NOMO-1 treated with DMSO at 0.1 percent for 48 hours (cell line): ENCODE results near the gene CYBRD1.
"Not testable (repeated sequence)": the region's sequence is repeated elsewhere in the genome, so short reads cannot be mapped to it uniquely, and the experiment has no call there.

Experiments
- DNase-seq: peaks from one replicate; lab custom pipeline; 2025; ENCODE audit not compliant: unreplicated experiment; lab: John Stamatoyannopoulos, UW

CYBRD1 gene

DNA sequence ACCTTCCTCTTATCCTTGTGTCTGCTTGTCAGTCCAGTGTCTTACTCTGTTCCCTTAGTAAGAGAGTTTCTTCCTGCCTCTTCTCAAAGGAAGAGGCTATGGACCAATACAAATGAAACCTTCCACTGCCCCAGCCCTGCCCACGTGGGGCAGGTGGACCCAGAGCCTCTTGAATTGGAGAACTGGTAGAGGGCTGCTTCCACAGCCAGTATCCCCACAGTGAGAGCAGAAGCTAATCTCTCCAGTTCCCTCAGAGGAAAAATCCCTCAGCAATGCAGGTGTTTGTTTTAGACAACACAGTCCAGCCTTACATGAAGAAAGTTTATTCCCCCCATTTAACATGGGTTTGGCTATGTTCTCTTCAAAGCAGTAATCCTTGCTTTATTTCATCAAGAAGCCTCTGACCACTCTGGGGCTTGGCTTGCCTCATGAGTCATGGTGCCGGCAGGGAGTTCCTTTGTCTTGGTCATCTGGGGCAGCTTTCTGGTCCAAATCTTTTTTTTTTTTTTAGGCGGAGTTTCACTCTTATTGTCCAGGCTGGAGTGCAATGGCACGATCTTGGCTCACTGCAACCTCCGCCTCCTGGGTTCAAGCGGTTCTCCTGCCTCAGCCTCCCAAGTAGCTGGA lies 6.5 kb upstream of the CYBRD1 start:
- DNase-seq: no peak

DNA sequence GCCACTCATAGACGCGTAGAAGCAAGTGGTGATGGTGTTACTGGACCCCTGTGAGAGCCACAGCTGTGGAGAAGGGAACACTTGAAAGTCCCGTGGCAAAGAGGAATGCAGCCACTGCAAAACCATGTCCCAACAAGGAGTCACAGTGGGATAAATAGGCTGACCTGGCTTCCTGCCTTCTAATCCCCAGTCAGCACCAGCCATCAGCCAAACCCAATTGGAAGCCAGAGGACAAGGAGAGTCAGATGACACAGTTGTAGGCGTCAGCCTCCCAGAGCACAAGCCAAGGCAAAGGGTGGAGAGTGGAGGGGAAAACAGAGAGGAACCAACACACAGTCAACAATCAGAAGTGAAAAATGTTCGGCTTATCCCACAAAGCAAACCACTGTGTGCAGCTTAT lies 5.5 kb upstream of the CYBRD1 start:
- no peak for DNase-seq

DNA sequence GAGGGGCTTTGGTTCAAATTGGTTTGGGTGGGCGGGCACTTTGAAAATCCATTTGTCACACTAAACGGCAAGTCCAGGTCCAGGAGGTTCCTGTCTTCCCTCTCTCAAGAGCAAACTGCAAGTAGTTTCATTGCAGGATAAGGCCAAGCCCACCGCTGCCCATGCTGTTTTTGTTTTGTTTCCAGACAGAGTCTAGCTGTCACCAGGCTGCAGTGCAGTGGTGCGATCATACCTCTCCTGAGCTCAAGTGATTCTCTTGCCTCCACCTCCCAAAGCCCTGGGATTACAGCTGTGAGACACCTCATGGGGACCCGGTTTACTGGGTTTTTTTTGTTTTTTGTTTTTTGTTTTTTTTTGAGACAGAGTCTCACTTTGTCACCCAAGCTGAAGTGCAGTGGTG lies 1.8 kb upstream of the CYBRD1 start:
- DNase-seq: no peak

DNA sequence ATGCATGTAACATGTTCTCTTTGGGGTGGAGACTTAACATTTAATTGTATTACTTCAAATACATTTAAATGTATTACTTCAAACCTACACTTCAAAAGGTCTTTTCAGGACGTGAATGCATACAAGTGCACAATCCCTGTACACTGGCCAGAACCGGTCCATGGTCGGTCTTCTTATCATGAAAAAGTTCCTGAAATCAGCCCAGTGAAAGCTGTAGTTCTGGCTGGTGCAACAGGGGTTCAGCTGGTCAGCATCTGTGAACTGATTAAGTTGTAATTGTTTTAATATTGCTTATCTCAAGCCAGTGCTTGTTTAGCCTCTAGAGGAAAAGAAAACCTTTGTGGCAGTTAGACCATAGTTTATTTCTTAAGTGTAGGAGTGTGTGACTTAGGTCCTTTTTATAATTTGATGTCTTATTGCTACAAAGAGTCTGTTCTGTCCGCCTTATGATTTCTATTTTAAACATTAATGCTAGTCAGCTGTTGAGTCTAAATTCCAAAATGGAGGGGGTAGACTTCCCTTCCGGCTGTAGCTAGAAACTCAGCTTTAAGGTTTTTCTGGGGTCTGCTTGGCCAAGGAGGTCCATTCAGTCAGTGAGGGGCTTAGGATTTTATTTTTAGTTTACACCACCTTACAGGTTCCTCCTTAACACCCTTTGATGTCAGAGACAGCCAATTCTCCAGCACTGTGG lies 768 bp upstream of the CYBRD1 start:
- no peak for DNase-seq

DNA sequence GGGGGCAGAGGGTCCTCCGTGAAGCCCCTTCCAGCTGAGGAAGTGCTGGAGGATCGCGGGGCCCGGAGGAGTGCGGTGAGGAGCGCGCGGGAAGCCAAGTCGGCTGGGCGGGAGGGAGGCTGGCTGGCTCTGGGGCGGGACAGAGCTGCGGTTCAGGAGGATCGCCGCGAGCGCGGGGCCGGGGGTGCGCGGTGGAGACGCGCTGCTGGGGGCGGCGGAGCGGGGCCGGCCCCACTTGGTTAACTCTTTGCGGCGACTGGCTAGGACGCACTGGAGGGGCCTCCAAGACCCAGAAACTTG lies 464 bp downstream of the CYBRD1 start:
- no peak for DNase-seq

DNA sequence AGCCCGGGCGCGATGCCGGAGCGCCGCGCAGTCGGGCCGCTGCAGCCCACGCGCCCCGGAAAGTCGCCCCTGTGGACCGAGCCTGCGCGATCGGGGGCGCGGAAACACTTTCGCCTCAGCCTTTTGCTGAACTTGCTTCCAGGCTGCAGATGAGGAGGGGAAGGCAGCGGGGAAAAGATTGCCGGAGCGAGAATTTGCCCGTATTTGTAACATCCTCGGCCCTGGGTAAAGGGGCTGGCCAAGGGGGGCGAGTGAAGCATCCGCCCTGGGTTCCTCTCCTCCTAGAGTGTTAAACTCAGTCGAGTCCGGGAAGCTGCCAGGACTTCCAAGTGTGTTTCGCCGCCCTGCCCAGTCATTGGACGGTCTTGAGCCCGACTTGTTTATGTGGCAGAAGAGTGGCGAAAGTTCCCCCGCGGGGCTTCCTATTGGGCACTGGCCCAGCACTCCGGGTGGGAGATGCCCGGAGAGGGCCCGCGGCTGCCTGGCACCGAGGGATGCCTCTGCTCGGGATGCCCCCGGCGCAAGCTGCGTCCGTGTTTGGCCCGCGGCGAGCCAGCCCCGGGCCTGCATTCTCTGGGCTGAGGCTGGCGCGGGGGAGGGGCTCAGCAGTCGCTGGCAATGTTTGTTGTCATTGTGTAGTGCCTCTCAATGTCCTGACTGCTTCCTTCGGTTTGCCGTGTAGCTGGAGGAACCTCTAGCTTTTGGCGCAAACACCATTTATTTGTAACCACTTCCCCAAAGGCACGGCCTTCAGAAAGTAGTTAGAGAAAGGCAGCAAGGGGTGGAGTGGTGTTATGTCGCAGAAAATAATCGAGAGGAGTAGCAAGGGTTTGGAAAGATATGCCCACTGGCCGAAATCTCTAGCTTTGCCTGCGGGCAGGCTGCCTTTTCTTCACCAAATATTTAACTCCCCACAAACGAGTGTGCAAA lies 1.1 kb downstream of the CYBRD1 start:
- DNase-seq: peak; percentile 85

DNA sequence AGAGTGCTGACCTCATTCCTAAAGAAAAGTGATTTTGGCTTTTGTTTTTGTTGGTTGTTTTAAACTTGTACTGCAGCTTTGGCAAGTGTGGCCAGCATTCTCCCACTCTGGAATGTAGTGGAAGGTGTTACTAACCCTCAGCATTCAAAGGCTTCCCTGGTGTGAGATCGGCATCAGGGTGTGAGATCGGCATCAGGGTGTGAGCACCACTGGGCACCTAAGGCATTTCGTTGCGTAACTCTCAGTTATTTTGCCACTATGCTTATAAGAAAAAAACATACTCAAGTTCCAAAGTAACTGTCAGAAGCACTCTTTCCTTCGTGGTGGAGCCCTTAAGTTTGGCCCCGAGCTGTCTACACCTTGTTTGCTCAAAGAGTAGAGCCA lies 1.7 kb downstream of the CYBRD1 start:
- peak; percentile 34 for DNase-seq

DNA sequence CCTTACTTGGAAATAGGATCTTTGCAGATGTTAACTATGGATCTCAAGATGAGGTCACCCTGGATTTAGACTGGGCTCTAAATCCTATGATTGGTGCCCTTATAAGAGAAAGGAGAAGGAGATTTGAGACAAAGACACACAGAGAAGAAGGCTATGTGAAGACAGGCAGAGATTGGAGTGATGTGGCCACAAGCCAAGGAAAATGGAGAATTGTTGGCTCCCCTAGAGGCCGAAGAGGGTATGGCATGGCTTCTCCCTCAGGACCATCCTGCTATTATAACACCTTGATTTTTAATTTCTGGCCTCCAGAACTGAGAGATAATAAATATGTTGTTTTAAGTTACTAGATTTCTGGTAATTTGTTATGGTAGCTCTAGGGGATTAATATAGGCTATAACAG lies 7.6 kb downstream of the CYBRD1 start:
- no peak for DNase-seq

DNA sequence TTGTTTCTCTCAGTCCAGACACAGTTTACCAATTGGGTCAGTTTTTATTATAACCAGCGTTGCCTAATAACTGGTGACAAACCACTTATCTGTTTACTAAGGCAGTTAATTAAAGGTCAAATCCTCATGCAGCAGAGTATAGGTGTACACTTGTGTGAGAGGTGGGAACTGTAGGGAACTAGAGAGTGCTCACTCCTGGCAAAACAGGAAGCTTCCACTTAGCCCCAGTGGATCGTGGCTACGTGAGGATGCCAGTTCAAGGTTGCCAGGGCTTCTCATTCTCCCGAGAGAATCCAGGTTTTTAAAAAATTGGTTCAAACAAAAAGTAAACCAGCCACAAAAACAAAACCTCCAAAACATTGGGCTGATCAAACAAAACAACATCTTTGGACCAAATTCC lies 8.1 kb downstream of the CYBRD1 start:
- DNase-seq: no peak

DNA sequence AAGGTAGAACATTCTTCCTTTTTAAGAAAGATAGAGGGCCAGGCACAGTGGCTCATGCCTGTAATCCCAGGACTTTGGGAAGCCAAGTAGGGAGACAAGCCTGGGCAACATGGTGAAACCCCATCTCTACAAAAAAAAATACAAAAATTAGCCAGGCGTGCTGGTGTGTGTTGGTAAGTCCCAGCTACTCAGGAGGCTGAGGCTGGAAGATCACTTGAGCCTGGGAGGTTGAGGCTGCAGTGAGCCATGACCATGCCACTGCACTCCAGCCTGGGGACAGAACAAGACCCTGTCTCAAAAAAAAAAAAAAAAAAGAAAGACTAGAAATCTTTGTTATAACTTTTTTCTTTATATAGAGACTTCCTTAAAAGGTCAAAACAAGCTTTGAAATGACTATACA lies 8.6 kb downstream of the CYBRD1 start:
- not testable (repeated sequence) for DNase-seq

DNA sequence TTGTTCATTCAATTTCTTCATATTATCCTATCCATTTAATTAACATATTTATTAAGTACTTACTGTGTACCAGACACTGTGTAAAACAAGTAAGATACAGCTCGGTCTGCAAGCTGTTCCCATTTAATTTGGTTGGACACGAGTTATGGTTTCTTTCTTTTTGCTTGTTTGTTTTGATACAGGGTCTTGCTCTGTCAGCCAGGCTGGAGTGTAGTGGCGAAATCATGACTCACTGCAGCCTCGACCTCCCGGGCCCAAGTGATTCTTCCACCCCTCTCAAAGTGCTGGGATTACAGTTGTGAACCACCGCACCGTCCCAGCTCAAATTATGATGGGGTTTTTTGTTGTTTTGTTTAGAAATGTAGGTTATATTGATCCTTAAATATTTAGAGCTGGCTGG lies 9.0 kb downstream of the CYBRD1 start:
- peak; percentile 35 for DNase-seq

DNA sequence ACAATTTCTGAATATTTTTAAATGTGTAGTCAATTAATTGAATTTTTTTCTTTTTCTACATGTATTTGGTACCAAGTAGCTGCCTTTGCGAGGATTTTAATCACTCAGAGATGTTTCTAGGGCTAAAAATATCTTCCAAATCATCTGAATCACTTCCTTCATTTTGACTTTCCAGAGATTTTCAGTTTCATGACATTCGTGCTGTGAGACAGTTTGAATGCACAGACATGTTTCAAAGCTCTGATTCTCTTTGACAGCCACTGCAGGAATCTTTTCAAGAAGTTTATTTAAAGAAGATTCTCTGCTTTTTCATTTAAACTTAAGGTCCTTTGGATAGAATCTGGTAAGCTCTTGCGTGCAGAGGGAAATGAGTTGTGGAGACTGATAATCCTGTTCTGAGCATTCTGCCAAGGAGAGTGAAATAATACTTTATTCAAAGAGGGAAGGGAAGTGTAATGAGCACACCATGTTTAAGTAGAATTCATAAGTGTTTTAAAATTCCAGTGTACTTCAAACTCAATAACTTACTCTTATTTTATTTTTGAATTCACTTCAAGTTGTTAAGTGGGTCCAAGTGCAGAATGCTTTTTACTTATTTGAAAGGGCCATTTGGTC lies 9.7 kb downstream of the CYBRD1 start:
- peak; percentile 31 for DNase-seq

DNA sequence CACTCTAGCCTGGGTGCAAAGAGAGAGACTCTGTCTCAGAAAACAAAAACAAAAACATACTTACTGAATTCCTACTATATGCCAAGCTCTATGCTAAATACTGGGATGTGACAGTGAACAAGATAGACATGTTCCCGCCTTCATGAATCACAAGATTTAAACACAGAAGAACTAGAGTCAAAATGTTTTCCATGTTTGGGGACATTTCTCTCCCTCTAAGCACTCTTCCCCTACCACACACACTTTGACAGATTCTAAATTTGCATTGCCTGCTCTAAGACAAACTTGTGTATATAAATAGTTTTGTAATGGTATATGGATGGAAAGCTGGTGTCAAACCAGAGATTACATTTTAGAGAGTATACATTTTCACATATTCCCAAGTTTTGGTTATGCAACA lies 11.1 kb downstream of the CYBRD1 start:
- DNase-seq: no peak

DNA sequence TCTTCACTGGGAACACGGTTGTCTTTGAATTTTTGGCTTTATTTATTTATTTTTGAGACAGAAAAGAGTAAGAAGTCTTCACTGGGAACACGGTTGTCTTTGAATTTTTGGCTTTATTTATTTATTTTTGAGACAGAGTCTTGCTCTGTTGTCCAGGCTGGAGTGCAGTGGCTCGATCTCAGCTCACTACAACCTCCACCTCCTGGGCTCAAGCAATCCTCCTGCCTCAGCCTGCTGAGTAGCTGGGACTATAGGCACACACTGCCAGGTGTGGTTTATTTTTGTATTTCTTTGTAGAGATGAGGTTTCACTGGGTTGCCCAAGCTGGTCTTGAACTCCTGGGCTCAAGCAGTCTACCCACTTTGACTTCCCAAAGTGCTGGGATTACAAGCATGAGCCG lies 13.3 kb downstream of the CYBRD1 start:
- DNase-seq: not testable (repeated sequence)

DNA sequence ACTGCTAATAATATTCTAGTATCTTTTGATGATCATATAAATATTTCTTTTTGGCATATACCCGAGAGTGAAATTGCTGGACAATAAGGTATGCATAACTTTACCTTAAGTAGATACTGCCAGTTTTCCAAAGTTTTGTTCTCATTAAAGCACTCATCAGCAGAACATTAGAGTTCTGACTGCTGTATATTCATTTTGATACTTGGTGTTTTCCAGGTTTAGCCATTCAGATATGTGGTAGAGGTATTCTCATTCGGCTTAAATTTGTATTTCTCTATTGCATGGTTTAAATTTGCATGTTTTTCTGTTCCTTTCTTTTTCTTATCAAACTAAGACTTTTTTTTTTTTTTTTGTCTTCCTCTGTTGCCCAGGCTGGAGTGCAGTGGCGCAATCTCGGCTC lies 18.2 kb downstream of the CYBRD1 start:
- no peak for DNase-seq

DNA sequence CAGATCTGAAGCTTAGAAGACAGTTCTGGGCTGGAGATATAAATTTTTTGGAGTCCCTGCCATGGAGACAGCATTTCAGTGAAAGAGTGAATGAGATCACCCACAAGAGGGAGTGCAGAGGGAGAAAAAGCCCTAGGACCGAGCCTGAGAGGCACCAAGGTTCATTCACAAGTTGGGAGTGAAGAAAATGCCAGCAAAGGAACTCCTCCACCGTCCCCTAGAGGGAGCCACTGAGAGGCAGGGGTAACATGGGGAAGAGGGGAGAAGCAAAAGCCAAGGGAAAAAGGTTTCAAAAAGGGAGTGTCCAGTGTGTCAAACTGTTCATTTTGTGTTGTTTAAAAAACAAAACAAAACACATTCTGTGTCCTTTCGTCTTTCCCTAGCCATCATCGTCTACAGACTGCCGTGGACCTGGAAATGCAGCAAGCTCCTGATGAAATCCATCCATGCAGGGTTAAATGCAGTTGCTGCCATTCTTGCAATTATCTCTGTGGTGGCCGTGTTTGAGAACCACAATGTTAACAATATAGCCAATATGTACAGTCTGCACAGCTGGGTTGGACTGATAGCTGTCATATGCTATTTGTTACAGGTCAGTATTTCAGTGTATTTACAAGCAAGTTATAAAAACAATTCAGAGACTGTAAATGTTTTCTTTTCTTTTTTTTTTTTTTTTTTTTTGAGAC lies 19.1 kb downstream of the CYBRD1 start:
- no peak for DNase-seq

DNA sequence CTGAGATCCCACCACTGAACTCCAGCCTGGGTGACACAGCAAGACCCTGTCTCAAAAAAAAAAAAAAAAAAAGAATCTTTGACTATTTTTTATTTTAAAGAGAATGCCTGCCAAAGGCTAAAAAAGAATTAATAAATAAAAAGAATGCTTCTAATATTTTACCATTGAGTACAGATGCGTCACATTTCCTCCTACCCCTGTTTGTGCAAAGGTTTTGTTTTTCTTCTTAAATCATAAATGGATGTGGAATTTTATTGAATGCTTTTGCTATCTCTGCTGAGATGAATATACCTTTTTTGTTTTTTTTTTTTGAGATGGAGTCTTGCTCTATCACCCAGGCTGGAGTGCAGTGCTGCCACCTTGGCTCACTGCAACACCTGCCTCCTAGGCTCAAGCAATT lies 22.8 kb downstream of the CYBRD1 start:
- no peak for DNase-seq

DNA sequence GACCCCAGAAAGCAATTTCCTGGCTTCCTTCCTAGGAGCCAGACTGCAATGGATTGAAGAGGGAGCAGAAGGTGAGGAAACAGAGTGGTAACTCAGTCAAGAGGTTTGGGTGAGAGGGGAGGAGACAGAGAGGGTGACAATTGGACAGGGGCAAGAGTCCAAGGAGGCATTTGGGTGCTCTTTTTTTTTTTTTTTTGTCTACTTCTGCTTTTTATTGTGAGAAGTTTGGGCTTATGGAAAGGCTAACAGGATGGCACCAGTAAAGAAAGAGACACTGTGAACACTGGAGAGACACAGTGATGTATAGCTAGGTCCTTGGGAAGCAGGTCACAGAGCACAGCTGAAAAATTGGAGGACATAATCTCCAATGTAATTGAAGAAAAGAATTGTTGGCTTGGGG lies 25.0 kb downstream of the CYBRD1 start:
- DNase-seq: peak; percentile 4

DNA sequence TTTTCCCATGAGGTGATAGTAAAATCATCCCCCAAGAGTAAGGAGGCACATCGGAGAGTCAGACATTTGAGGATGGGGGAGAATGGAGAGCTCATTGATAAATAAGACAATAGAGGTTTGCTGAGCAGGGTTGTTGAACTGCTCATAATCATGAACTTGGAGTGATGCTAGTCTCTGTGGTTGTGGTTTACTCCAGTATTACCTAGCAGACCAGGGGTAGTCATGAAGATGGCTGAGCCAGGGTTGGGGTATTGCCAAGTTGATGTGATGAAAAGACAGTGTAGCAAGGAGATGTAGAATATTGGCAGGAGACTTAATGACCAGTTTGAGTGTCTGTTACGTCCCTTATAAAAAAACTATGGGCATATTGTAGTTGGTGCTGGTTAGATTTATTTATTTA lies 25.4 kb downstream of the CYBRD1 start:
- no peak for DNase-seq

DNA sequence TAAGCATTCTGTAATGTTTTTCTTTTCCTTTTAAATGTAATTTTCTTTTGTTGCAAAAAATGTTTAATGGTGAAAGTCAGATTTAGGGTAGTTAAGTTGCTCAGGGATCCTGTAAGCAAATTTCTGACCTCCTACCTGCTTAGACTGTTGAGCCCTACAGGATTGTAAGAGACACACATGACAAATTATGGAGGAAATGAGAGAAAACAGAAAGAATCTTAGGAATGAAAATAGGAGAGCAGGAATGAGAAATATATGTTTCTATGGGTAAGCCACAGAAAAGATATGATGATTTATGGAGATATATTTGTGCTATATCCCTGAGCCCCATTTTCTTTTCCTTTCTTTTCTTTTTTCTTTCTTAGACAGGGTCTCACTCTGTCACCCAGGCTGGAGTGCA lies 28.3 kb downstream of the CYBRD1 start:
- DNase-seq: no peak

DNA sequence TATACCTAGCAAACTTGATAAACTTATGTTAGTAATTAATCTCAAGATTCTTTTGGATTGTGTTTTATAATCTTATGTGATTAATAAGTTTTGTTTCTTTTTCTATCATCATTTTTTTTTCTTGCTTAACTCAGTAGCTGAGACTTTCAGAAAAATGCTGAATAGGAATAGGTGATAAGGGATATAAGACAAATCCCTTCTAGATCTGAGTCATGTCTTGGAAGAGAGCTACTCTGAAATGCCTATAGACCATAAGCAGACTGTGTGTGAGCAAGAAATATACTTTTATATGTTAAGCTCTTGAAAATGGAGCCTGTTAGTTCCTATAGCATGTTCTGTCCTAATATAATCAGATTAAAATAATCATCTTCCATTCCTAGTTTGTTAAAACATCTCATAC lies 29.6 kb downstream of the CYBRD1 start:
- DNase-seq: no peak
